ENCODE measurements around the gene NUMBL. TPM values are rescaled to one million over a fixed set of nuclear protein-coding genes. Genes with fewer than 3 reads are reported as not detected.
A peak's percentile ranks its signal among the peaks of the same experiment; 100 is the strongest.

The NUMBL gene
- total and polyA plus RNA-seq, 9 of the 15 experiments (the other 6 are each of a cell fraction or from before 2014, with no cell fraction given) = 0.39 to 38.6 (median 6.6) TPM

- TF ChIP-seq MCM3 (IDR thresholded peaks at IDR 0.05) (no peak), SIX5 (IDR thresholded peaks at IDR 0.05; ENCODE audit: borderline replicate concordance in 1 of 2, insufficient read depth in 1 of 2, low read depth in 1 of 2, low read length in 2 of 2) (no peak), FOS (IDR thresholded peaks at IDR 0.05; ENCODE audit: extremely low read depth, insufficient read length) (peak; percentile 64), HDGF (IDR thresholded peaks at IDR 0.05) (peak; percentile 40; the same call in 1 of the 2 replicates), ZNF444 (CRISPR knock-in tag; IDR thresholded peaks at IDR 0.05) (no peak), ZNF707 (CRISPR knock-in tag; conservative IDR thresholded peaks at IDR 0.05) (no peak), ZNF217 (CRISPR knock-in tag; IDR thresholded peaks at IDR 0.05) (no peak), ATF1 (CRISPR knock-in tag; IDR thresholded peaks at IDR 0.05) (no peak), ATF1 (tag; IDR thresholded peaks at IDR 0.05) (no peak), HCFC1 (IDR thresholded peaks at IDR 0.05; ENCODE audit: low read depth, low read length) (no peak), BACH1 (tag; IDR thresholded peaks at IDR 0.05) (no peak), TRIM25 (IDR thresholded peaks at IDR 0.05; ENCODE audit: borderline replicate concordance) (no peak), ZBTB34 (CRISPR knock-in tag; IDR thresholded peaks at IDR 0.05) (no peak), ZNF263 (CRISPR knock-in tag; IDR thresholded peaks at IDR 0.05; ENCODE audit: borderline replicate concordance) (peak; percentile 7; the same call in 1 of the 2 replicates), ZNF77 (CRISPR knock-in tag; IDR thresholded peaks at IDR 0.05) (no peak), HMBOX1 (IDR thresholded peaks at IDR 0.05) (no peak), SMARCB1 (IDR thresholded peaks at IDR 0.05; ENCODE audit: insufficient read length, low read depth) (no peak), FOXO4 (CRISPR knock-in tag; IDR thresholded peaks at IDR 0.05) (no peak), ZNF224 (CRISPR knock-in tag; IDR thresholded peaks at IDR 0.05) (no peak), NFIC (IDR thresholded peaks at IDR 0.05) (peak; percentile 52; the same call in 1 of the 2 replicates), ZC3H8 (IDR thresholded peaks at IDR 0.05) (no peak), RBM39 (optimal IDR thresholded peaks at IDR 0.05; ENCODE audit: low read depth, low read length) (no peak), SREBF2 (CRISPR knock-in tag; IDR thresholded peaks at IDR 0.05) (no peak)
Measured at GRCh38 chr19:40663695-40664692, 26.5 kb downstream of the NUMBL start (continued).

All from K562 (cell line).